ENCODE data around the gene PLA1A. TPM values are rescaled to one million over a fixed set of nuclear protein-coding genes. Genes with fewer than 3 reads are reported as not detected.

The PLA1A gene
- total RNA-seq, 2 experiments from 2014 or later: not detected

DNA sequence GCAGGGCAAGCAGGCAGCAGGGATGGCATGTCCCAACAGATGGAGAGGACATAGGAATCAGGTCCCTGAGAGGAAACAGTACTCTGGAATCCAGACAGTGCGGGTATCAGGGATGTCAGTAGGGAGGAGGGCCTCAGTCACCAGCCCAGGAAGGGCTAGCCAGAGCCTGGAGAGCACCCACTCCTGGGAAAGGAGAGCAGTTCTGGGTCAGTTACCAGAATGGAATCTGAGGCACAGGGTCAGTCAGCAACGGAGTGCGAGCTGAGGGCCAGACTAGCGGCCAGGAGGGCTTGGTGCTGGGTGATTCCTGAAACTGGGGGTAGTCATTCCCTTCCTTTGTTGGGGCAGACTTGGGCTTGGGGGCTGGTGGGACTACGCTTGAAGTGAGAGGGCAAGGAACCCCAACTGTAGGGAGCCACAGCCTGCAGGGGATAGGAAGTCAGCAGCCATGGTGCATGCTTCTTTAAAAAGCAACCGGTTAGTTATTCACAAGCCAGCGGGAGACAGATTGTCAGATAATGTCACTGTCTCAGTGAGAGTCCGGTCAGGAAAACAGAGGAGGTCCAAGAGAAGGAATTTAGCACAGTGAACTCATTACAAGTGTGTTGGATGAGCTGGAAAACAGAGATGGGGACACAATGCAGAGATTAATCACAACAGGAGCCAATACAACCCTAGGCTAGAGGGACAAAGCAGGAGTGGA is 27.9 kb downstream of the PLA1A start:
- CTCF ChIA-PET: interaction anchor here (1.5 kb wide), 1 partner anchor 18 kb away, joined by 3 read pairs; no protein-coding TSS in a partner anchor
- ATAC-seq (ENCODE audit: poor library complexity) (no peak), DNase-seq (no peak)
- POLR2A ChIA-PET: no interaction called here
- Histone ChIP-seq H3K9me3 (ENCODE audit: control insufficient read depth in 1 of 2, insufficient read depth in 1 of 2, low read length in 2 of 2) (peaks cover 0 to 3% of the 10 kb centered on the region in 2 experiments), H3K4me3 (ENCODE audit: low read length) (no peak overlapping the region), H3K4me1 (ENCODE audit: insufficient read depth, low read length) (peaks cover 34% of the 10 kb centered on the region), H3K36me3 (ENCODE audit: insufficient read depth, low read length) (no peaks in the 10 kb centered on the region), H3K27ac (ENCODE audit: low read depth in 1 of 2, low read length in 2 of 2) (no peak overlapping the region), H3K27me3 (ENCODE audit: control insufficient read depth in 1 of 2, insufficient read depth in 2 of 2, low read length in 2 of 2) (no peaks in the 10 kb centered on the region)
- Mint-ChIP-seq H3K36me3 (ENCODE audit: low read depth) (no peaks in the 10 kb centered on the region), H3K9me3 (no peaks in the 10 kb centered on the region), H3K27ac (no peak overlapping the region), H3K4me1 (ENCODE audit: low read depth) (no peaks in the 10 kb centered on the region), H3K27me3 (peaks cover 30% of the 10 kb centered on the region), H3K4me3 (no peak overlapping the region)
- intact Hi-C loops (cut with DNase I, micrococcal nuclease): no loop called here
- no peak for TF ChIP-seq CTCF (IDR thresholded peaks at IDR 0.05)

GRCh38 chr3:119626196-119626595 is 28.5 kb downstream of the PLA1A start:
- Mint-ChIP-seq H3K36me3 (ENCODE audit: low read depth) (no peaks in the 10 kb centered on the region), H3K9me3 (no peaks in the 10 kb centered on the region), H3K4me3 (no peak overlapping the region), H3K27ac (no peak overlapping the region), H3K4me1 (ENCODE audit: low read depth) (no peaks in the 10 kb centered on the region), H3K27me3 (peaks cover 30% of the 10 kb centered on the region)
- ATAC-seq (ENCODE audit: poor library complexity) (no peak), DNase-seq (peak in 1 of 14 experiments; percentile 29)
- Histone ChIP-seq H3K4me1 (ENCODE audit: insufficient read depth, low read length) (peaks cover 34% of the 10 kb centered on the region), H3K4me3 (ENCODE audit: low read length) (no peak overlapping the region), H3K27ac (ENCODE audit: low read depth in 1 of 2, low read length in 2 of 2) (no peak overlapping the region), H3K27me3 (ENCODE audit: control insufficient read depth in 1 of 2, insufficient read depth in 2 of 2, low read length in 2 of 2) (no peaks in the 10 kb centered on the region), H3K9me3 (ENCODE audit: control insufficient read depth in 1 of 2, insufficient read depth in 1 of 2, low read length in 2 of 2) (peaks cover 0 to 3% of the 10 kb centered on the region in 2 experiments), H3K36me3 (ENCODE audit: insufficient read depth, low read length) (no peaks in the 10 kb centered on the region)
- POLR2A ChIA-PET: no interaction called here
- CTCF ChIA-PET: interaction anchor here (1.0 to 1.5 kb wide), 2 partner anchors 18 to 49 kb away, joined by 3 to 4 read pairs; no protein-coding TSS in a partner anchor
- intact Hi-C loops (cut with DNase I, micrococcal nuclease): no loop called here
- TF ChIP-seq CTCF (IDR thresholded peaks at IDR 0.05): no peak

DNA sequence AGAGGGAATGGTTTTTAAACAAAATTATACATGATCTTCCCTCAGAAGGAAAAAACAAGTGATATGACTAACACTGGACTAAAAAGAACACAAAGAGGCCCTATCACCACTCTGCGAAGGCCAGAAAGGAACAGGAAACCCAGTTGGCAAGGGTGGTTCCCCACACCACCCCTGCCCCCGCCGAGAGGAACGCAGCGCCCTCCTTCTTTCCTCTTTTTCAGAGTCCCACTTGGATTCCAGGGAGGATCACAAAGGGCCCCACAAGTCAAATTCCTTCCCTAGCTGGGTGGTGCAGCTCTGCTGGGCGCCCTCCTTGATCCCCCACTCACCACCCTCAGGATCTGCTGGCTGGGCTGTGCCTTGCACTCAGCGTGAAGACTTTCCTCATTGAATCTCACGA is 29.8 kb downstream of the PLA1A start:
- Histone ChIP-seq H3K27me3 (ENCODE audit: control insufficient read depth in 1 of 2, insufficient read depth in 2 of 2, low read length in 2 of 2) (no peaks in the 10 kb centered on the region), H3K4me3 (ENCODE audit: low read length) (peak overlapping the region; percentile 24), H3K9me3 (ENCODE audit: control insufficient read depth in 1 of 2, insufficient read depth in 1 of 2, low read length in 2 of 2) (peaks cover 0 to 3% of the 10 kb centered on the region in 2 experiments), H3K36me3 (ENCODE audit: insufficient read depth, low read length) (no peaks in the 10 kb centered on the region), H3K27ac (ENCODE audit: low read depth in 1 of 2, low read length in 2 of 2) (peak overlapping the region in 1 of 2 donors; percentile 29), H3K4me1 (ENCODE audit: insufficient read depth, low read length) (peaks cover 34% of the 10 kb centered on the region)
- Mint-ChIP-seq H3K27me3 (peaks cover 30% of the 10 kb centered on the region), H3K4me1 (ENCODE audit: low read depth) (no peaks in the 10 kb centered on the region), H3K4me3 (no peak overlapping the region), H3K36me3 (ENCODE audit: low read depth) (no peaks in the 10 kb centered on the region), H3K9me3 (no peaks in the 10 kb centered on the region), H3K27ac (no peak overlapping the region)
- peak in 4 of 14 experiments; percentile 15 to 68 (median 44) for DNase-seq
- intact Hi-C loops (cut with DNase I, micrococcal nuclease): no loop called here
- no peak for TF ChIP-seq CTCF (IDR thresholded peaks at IDR 0.05)
- CTCF ChIA-PET: interaction anchor here (1.0 to 1.5 kb wide), 2 partner anchors 16 to 47 kb away, joined by 3 to 4 read pairs; no protein-coding TSS in a partner anchor
- no peak for ATAC-seq (ENCODE audit: poor library complexity)
- POLR2A ChIA-PET: no interaction called here
